ENCODE data around the gene AAR2.

AAR2 gene

GRCh38 chr20:36261389-36262105 is 25.3 kb downstream of the AAR2 start:
- Histone ChIP-seq H3K4me3 (ENCODE audit: low read depth in 1 of 2, low read length in 2 of 2) (no peak overlapping the region), H3K27ac (ENCODE audit: low read length) (no peak overlapping the region), H3K4me2 (ENCODE audit: insufficient read depth, low read length) (no peak overlapping the region), H3K9me3 (ENCODE audit: insufficient read depth, low read length, severe bottlenecking) (no peaks in the 10 kb centered on the region), H3K79me2 (ENCODE audit: insufficient read depth, low read length) (no peaks in the 10 kb centered on the region), H3K4me1 (ENCODE audit: insufficient read depth, low read length) (no peaks in the 10 kb centered on the region), H2AFZ (ENCODE audit: low read depth, low read length) (no peak overlapping the region), H4K20me1 (ENCODE audit: insufficient read depth, low read length) (peaks cover 8% of the 10 kb centered on the region), H3K9ac (ENCODE audit: low read depth, low read length) (no peak overlapping the region), H3K27me3 (ENCODE audit: insufficient read depth, low read length, poor library complexity) (no peaks in the 10 kb centered on the region), H3K36me3 (ENCODE audit: insufficient read depth, low read length) (peaks cover 14% of the 10 kb centered on the region)
- no peak for DNase-seq
- ATAC-seq (ENCODE audit: insufficient read depth, low read depth): no peak
- no peak for TF ChIP-seq EZH2 (IDR thresholded peaks at IDR 0.05; ENCODE audit: borderline replicate concordance, low read depth, low read length, severe bottlenecking)
- TF ChIP-seq CTCF (IDR thresholded peaks at IDR 0.05; ENCODE audit: borderline replicate concordance, extremely low read depth, low read length, poor library complexity, severe bottlenecking): no peak

DNA sequence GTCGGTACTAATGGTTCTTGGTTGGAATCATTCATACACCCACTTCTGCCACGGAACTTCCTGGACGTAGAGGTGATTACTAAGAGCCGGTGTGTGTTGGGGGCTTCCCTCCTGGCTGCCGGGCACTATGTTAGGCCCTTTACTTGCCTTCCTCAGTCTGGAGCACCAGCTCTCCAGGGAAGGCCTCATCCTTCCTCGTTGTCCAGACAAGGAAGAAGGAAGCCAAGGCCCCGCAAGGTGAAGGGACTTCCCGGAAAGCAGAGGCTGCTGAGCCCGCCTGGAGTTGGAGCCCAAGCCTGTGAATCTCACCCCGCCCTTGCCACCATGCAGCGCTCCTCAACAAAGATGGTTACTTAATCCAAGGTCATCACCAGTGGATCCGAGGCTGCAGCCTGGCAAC is 26.2 kb downstream of the AAR2 start:
- DNase-seq: no peak
- peaks cover 6% of the 10 kb centered on the region; the same call in 1 of the 2 replicates for H3K36me3 ChIP-seq (ENCODE audit: insufficient read depth, low read length)
- H3K27me3 ChIP-seq (ENCODE audit: insufficient read depth, low read length, poor library complexity): no peaks in the 10 kb centered on the region
- H3K79me2 ChIP-seq (ENCODE audit: insufficient read depth, low read length): no peaks in the 10 kb centered on the region
- H3K9me3 ChIP-seq (ENCODE audit: insufficient read depth, low read length, severe bottlenecking): no peaks in the 10 kb centered on the region
- no peak for TF ChIP-seq CTCF (IDR thresholded peaks at IDR 0.05; ENCODE audit: borderline replicate concordance, extremely low read depth, low read length, poor library complexity, severe bottlenecking)
- TF ChIP-seq EZH2 (IDR thresholded peaks at IDR 0.05; ENCODE audit: borderline replicate concordance, low read depth, low read length, severe bottlenecking): no peak
- no peak overlapping the region for H3K9ac ChIP-seq (ENCODE audit: low read depth, low read length)
- H4K20me1 ChIP-seq (ENCODE audit: insufficient read depth, low read length): peaks cover 8% of the 10 kb centered on the region
- H3K4me3 ChIP-seq (ENCODE audit: low read depth in 1 of 2, low read length in 2 of 2): no peak overlapping the region
- H3K27ac ChIP-seq (ENCODE audit: low read length): no peak overlapping the region
- no peaks in the 10 kb centered on the region for H3K4me1 ChIP-seq (ENCODE audit: insufficient read depth, low read length)
- no peak overlapping the region for H3K4me2 ChIP-seq (ENCODE audit: insufficient read depth, low read length)
- no peak overlapping the region for H2AFZ ChIP-seq (ENCODE audit: low read depth, low read length)
- ATAC-seq (ENCODE audit: insufficient read depth, low read depth): no peak

DNA sequence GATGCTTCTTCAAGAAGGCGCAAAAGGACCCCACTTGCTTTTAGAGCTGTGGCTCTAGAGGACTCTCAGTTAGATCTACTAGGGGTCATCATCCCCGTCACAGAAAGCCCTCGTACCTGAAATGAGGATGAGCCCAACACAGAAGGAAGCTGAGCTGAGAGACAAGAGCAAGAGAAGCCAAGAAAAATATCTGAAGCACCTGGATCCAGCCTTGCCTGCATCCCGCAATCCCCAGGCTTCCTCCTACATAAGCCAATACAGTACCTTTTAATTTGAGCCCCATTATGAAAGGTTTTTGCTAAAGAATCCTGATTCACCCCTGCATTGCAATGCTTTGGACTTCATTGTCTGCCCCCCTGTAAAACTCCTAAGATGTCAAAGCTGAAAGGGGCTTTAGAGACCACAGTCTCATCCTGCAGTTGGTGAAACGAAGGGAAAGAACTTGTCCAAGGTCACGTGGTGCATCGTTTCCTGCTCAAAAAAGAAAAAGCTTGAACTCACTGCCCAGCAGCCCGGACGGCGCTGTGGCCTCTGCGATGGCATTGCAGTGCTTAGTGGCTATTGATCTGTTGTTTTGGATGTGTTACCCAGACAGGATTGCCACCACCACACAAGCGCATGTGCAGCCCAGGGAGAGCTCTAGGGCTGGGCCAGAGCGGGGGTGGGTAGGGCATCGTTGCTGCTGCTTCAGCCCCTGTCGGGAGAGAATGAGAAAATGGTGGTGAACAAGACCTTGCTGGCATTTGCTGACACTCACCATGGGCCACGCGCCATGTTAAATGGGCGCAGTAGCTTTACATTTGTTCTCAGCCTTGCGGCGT is 28.4 kb downstream of the AAR2 start:
- Histone ChIP-seq H4K20me1 (ENCODE audit: insufficient read depth, low read length) (0 out of 2 replicates have a peak, but pooled peaks cover 3% of the 10 kb centered on the region), H3K79me2 (ENCODE audit: insufficient read depth, low read length) (no peaks in the 10 kb centered on the region), H3K27me3 (ENCODE audit: insufficient read depth, low read length, poor library complexity) (no peaks in the 10 kb centered on the region), H3K9ac (ENCODE audit: low read depth, low read length) (no peak overlapping the region), H3K36me3 (ENCODE audit: insufficient read depth, low read length) (no peaks in the 10 kb centered on the region), H2AFZ (ENCODE audit: low read depth, low read length) (no peak overlapping the region), H3K4me3 (ENCODE audit: low read depth in 1 of 2, low read length in 2 of 2) (no peak overlapping the region), H3K27ac (ENCODE audit: low read length) (no peak overlapping the region), H3K4me2 (ENCODE audit: insufficient read depth, low read length) (no peak overlapping the region), H3K4me1 (ENCODE audit: insufficient read depth, low read length) (no peaks in the 10 kb centered on the region), H3K9me3 (ENCODE audit: insufficient read depth, low read length, severe bottlenecking) (no peaks in the 10 kb centered on the region)
- ATAC-seq (ENCODE audit: insufficient read depth, low read depth) (no peak), DNase-seq (no peak)
- TF ChIP-seq EZH2 (IDR thresholded peaks at IDR 0.05; ENCODE audit: borderline replicate concordance, low read depth, low read length, severe bottlenecking) (no peak), CTCF (IDR thresholded peaks at IDR 0.05; ENCODE audit: borderline replicate concordance, extremely low read depth, low read length, poor library complexity, severe bottlenecking) (no peak)

Data from DND-41 (cell line).